ENCODE data around the gene CCSER1.
"Not testable (repeated sequence)": the region's sequence is repeated elsewhere in the genome, so short reads cannot be mapped to it uniquely, and the experiment has no call there.

Gene CCSER1

DNA sequence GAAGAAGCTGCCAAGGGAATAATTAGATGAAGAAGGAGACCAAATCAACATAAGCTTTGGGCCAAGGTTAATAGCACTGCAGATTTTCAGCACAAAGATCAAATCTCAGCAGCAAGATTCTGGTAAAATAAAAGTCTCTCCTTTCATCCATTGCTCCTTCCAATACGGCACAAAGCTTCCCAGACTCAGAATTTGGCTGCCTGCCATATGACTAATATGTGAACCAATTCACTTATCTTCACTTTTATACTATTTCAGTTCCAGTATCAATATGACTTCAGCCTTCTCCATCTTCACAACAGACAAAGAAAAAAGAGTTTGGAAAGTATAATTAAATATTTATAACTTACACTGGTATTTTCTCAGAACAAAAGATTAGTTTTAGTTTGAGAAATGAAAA, 1198.3 kb downstream of the CCSER1 start:
- DNase-seq: peak; percentile 1

DNA sequence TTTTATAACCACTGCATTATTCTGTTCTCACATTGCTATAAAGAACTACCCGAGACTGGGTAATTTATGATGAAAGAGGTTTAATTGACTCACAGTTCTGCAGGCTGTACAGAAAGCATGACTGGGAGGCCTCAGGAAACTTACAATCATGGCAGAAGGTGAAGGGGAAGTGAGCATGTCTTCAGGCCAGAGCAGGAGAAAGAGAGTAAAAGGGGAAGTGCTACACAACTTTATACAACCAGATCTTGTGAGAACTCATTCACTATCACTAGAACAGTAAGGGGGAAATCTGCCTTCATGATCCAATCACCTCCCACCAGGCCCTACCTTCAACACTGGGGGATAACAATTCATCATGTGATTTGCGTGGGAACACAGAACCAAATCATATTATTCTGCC, 1199.0 kb downstream of the CCSER1 start:
- DNase-seq: not testable (repeated sequence)

DNA sequence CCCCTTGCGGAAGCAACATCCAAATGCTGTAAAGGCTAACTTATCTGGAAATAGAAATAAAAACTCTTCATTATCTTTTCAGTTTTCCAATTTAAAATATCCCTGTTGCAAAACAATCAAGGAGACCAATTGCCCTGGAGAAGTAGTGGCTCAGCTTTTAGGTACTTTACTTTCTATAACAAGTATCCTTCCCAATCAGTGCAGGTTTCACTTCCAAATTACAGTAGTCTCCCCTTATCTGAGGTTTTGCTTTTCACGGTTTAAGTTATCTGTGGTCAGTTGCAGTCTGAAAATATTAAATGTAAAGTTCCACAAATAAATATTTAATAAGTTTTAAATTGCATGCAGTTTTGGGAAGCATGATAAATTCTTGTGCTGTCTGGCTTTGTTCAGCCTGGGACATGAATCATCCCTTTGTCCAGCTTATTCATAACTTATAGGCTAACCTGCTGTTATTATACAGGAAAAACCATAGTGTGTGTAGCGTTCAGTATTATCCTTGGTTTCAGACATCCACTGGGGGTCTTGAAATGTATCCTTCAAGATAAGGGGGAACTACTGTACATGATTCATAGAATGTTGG, 1203.5 kb downstream of the CCSER1 start:
- DNase-seq: no peak

DNA sequence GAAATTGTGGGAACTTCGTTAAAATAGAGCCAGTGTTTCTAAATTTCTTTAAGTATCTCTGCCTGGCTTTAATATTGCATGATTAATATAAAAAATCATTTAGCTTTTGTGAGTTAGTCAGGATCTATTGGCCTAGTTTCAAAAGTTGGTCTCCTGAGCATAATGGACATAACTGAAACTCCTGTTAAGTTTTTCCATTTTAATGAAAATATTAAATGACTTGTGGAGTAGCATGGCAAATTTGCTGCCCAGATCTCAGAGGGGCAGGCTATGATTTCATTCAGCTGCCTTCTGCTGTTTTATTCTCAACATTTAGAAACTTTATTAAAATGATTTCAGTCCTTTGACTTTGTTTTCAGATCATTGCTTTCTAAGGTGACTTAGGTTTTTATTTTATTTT, 1213.6 kb downstream of the CCSER1 start:
- no peak for DNase-seq

DNA sequence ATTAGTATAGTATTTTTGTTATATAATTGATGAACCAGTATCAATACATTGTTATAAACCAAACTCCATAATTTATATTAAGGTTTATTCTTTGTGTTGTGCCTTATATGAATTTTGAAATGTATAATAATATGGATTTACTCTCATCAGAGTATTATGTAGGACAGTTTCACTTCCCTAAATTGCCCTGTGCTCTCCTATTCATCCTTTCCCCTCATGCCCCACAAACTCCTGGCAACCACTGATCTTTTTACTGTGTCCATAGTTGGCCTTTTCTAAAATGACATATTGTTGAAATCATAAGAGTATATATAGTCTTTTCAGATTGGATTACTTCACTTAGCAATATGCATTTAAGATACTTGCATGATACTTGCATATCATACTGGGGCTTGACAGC, 1218.4 kb downstream of the CCSER1 start:
- DNase-seq: no peak

DNA sequence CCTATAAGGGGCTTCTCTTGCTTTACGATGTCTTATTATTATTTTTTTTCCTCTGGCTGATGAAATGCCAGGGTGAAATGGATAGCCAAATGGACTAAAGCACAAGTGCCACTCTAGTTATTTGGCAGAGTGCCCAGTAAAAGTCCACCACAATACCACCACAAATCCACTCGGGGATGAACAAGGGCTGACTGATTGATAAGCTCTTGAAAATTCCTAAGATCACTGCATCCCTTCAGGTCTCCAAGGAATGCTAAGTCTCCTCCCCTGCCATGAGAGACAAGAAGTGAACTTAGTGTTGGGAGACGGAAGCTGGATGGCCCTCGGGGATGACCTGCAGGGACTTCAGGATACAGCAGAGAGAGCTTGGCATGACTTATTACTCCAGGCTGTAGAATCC, 1229.3 kb downstream of the CCSER1 start:
- not testable (repeated sequence) for DNase-seq

DNA sequence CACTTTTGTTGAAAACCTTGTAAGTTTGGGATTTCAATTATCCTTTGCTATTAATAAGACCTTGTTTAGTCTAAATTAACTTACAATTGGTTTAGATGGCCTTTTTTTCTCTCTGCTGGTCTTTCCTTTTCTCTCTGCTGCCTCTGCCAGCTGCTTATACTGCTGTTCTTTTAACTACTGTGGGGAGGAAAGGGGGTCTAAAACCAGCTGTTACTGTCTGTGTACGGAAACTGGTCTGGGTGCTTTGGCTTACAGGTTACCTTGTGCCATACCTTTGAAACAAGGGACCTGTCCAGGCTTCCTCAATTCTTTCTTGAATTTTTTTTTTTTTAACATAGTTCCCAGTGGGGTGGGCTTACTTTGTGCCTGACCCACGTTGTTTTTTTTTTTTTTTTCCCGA, 1230.8 kb downstream of the CCSER1 start:
- not testable (repeated sequence) for DNase-seq

DNA sequence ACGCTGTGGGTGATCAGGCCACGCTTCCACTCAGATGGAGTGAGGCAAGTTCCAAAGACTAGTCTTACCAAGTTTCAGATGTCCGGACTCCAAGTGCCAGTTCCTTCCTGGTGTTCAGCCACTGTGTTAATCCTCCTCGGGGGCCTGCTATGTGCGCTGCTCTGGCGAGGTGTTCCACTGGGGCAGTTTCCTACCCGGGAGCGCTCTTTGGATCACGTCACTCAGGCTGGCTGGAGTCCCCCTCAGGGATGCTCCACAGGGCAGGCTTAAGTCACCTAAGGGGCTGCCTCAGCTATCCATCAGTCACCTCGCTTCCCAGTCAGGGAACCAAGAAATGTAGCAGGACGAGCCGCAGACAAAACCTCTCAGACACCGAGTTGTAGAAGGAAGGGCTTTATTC, 1231.4 kb downstream of the CCSER1 start:
- DNase-seq: not testable (repeated sequence)

DNA sequence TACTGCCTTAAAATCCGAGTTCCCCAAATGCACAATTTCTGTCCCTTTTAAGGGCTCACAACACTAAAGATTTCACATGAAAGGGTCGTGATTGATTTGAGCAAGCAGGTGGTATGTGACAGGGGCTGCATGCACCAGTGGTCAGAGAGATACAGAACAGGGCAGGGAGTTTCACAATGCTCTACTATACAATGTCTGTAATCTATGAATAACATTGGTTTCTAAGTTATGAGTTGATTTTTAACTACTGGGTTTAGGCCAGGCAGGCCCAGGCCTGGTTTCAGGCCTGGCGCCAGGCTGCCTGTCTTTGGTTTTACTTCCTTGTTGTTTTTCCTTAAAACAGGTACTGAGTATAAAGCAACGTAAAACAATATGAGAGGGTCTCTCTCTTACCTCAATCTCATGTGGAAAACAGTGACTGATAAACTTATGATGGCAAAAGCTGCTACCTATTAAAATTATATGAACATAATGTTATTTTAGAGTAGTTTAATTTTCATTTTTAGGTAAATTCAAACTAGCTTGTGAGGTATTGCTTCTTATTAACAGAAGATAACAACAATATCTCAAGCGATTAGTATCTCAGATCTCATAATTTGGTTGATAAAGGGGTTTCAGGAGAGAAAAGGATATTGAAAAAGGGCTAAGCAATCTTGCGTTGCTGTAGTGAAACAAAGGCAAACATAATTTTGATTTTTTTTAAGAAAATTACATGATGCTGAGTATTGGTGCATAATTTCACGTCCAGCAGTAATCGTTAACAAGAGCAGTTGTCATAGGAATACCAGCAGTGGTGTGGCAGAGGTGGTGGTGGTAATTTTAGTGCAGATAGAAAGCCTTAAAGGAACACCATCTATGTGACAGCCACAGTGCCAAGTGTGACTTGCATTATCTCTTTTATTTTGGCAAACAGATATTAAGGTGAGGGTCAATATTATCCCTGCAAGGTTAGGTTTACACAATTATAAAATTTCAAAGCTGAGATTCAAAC, 1232.1 kb downstream of the CCSER1 start:
- no peak for DNase-seq

DNA sequence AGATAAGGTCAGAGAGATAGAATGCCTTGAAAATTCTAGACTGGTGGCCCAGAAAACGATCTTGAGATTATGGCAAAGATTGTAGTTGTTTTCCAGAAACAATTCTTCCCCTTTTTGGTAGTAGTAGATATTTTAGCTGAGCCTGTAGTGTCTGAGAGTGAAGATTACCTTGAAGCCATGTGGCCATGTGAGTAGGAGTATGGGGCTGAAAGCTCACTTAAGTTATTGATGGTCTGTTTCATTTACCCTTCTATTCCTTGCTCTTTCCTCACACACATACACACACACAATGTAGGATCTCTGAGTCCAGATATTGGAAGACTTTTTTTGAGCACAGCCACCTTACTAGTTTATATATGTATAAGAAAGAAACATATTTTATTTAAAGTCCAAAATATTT, 1234.9 kb downstream of the CCSER1 start:
- no peak for DNase-seq

DNA sequence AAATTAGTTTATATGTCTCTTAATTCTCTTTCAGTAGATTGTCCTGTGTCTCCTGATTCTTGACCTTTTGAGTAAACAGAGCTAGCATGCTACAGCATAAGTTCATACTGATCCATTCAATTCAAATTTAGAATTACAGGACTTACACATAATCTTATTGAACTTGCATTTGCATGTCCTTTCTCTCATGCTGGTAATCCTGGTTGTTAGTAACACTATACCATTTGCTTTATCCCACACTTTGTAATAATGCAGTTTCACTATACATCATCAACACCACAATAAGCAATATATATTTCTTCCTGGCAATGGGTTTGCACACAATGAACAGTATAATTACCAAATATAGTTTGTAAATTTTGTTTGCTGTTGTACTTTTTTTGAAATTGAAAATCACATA, 1239.4 kb downstream of the CCSER1 start:
- no peak for DNase-seq

DNA sequence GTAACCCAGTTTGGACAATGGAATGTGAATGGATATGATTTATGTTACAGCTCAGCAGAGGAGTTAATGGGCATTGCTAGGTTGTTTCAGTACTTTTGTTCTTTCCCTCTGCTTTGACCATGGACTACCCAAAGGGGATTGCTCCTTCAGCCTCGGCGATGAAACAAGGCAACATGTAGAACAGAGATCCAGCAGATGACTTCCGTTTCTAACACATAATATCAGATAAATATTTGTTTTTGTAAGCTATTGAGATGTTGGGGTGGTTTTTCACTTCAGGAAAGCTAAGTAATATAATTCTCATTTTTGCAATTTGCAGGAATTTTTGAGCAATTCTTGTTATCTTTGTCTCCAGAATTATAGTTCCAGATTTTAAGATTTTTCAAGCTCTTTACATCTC, 1241.9 kb downstream of the CCSER1 start:
- DNase-seq: no peak

DNA sequence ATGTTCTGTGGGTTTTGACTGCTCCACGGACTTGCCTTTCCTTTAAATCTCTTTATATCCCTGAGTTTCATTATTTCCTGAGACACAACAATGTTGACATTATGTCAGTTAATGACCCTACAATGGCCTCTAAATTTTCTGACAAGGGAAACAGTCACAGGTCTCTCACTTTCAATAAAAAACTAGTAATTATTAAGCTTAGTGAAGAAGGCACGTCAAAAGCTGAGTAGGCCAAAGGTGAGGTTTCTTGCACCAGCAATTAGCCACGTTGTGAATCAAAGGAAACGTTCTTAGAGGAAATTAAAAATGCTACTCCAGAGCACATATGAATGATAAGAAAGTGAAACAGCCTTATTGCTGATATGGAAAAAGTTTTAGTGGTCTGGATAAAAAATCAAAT, 1246.4 kb downstream of the CCSER1 start:
- DNase-seq: no peak

DNA sequence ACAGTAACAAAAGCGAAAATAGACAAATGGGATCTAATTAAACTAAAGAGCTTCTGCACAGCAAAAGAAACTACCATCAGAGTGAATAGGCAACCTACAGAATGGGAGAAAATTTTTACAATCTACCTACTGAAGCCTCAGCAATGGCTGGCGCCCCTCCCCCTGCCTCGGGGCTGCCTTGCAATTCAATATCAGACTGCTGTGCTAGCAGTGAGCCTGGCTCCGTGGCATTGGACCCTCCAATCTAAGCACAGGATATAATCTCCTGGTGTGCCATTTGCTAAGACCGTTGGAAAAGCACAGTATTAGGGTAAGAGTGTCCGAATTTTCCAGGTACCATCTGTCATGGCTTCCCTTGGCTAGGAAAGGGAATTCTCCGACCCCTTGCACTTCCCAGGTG, 1278.2 kb downstream of the CCSER1 start:
- DNase-seq: not testable (repeated sequence)

DNA sequence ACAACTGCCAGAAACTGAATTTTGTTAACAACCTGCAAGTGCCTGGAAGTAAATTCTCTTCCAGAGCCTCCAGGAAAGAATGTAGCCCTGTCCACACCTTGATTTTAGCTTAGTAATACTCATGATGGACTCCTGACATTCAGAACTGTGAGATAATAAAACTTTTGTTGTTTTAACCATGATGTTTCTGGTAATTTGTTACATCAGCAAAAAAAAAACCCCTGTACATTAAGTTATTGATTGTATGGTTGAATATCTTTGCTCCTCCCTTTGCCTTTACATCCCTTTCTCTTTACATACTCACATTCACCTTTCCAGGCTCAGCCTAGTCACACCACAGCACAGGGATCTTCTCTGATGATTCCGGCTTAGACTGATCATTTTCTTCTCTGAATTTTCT, 1294.8 kb downstream of the CCSER1 start:
- DNase-seq: no peak

DNA sequence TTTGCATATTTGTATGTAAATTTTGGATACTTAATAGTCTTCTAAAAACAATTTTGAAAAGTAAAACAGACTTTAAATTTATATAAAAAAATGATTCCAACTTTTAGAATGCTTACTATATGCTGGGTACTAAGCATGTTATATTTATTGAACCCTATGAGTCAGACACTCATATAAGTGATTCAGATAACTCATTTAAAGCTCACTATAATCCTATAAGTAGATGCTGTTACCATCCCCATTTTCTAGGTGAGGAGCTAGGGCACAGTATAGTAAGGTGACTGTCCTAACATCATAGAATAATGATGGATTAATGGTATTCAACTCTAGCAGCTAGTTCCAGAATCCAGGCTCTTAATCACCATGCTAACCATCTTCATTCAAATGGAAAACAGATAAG, 1299.5 kb downstream of the CCSER1 start:
- DNase-seq: no peak

DNA sequence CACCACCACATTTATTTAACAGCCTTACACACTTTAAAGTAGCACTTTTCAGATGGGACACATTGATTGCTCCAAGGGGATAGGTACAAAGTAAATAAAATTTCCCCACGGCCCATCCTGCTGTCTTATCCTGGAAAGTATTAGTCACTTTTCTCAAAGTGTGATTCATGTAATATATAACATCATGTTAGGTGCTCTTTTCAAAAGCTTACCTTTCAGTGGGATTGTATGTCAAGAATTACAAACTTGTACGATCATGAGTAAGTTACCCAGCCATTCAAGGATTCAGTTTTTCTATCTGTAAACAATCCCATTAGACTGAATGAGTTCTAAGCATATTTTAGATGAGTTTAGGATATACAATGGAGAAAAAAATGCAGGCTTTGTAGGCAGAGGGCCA, 1300.0 kb downstream of the CCSER1 start:
- DNase-seq: no peak

DNA sequence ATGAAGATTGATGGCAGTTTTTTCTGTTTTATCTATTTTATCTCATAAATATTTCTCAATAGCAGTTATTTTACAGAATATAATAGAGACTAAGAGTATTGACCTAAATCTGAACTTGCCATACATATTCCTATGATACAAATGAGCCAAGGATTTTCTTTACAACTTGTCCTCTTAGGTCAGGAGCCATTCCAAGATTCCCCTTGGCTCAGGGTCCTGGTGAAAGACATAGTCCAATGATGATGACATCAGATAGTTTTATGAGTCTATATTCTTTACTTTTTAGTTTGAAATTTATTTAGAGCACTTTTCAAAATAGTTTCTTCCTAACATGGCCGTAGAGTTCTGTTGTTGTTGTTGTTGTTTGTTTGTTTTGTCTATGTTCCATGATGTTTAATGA, 1307.4 kb downstream of the CCSER1 start:
- DNase-seq: no peak

DNA sequence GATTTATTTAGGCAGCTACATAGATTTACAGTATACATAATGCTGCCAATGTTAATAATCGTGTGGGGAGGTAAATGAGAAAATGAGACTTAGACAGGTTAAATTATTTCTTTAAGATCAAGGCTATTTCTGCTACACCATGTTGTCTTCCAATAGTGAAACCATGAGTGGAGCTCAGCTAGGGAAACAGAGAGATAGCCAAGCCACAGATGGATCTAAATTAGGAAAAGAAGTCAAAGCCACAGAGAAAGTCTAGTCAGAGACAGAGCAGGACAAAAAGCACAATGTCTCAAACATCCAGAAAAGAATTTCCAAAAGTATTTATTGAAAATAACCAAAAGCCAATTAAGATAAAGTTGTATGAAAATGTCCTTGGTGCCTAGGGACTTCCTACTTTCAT, 1309.4 kb downstream of the CCSER1 start:
- DNase-seq: no peak

DNA sequence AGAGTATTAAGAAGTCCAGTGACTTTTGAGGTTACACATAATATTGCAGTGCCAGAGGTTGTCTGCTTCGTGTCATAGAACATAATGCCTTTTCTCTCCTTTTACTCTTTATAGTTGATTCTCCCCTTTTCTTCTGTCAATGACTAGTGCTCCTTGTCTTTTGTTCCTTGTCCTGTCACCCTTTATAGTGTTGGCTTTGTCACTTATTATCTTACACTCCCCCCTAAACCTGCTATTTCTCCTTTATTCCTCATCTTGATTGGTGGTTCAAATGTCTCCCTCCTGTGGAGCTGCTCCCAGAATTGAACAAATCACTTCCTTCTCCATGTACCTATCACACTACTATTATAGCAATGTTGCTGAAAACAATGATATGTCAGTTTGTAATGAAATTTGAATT, 1320.0 kb downstream of the CCSER1 start:
- DNase-seq: no peak

DNA sequence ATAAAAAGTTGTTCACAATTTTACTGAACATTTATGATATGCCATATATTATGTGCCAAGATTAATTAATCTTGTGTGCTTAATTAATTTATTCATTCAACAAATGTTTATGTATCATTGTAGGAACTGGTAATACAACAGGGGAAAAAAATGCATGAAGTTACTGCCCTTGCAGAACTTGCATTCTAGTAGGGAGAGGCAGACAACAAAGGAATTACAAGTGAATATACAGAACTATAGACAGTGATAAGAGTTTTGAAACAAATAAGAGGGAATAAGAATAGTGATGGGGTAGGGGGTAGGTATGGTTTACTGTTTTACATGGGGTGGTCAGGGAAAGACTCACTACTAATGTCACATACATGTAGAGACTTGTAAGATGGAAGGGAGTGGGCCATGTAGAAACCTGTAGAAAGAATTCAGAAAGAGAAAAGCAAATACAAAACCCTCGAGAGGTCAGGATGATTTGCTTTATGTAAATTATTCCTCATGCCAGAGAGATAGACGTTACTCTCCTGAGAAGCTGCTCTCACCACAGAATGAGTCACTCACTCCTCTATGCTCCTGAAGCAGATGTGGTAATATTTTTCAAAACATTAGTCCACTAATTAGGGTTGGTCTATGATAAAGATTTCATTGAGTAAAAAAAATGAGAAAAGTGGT, 1321.6 kb downstream of the CCSER1 start:
- DNase-seq: no peak

DNA sequence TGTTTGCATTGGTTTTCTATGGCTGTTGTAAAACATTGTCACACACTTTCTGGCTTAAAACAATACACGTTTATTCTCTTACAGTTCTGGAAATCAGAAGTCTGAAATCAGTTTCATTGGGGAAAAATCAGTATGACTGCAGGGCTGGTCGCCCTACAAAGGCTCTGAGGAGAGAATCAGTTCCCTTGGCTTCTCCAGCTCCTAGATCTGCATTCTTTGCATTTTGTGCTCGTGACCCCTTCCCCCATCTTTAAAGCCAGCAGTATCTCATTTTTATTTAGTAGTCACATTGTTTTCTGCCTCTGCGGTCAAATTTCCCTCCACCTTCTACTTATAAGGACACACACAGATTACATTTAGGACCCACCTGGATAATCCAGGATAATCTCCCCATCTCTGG, 1326.9 kb downstream of the CCSER1 start:
- DNase-seq: no peak

DNA sequence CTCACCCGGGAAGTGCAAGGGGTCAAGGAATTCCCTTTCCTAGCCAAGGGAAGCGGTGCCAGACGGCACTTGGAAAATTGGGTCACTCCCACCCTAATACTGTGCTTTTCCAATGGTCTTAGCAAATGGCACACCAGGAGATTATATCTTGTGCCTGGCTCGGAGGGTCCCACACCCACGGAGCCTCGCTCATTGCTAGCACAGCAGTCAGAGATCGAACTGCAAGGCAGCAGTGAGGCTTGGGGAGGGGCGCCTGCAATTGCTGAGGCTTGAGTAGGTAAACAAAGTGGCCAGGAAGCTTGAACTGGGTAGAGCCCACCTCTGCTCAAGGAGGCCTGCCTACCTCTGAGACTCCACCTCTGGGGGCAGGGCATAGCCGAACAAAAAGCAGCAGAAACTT, 1335.4 kb downstream of the CCSER1 start:
- DNase-seq: not testable (repeated sequence)

DNA sequence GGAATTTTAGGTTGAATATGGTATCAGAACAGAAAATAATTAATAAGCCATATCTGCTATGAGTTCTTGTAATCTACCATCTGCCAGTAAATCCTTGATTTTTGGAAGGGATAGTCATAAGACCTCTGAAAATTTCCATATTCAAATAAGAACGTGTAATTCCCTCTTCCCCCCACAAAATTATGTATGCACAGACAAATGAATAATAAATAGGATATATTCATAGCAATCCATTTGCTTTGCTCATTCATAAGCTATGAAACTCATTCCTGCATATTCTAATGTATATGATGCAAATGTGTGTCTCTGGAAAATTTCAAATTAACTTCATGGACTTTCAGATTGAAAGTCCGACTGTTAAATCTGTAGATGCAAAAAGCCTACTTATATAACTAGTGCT, 1343.5 kb downstream of the CCSER1 start:
- DNase-seq: no peak

All from hematopoietic multipotent progenitor cell treated with erythropoietin and hydrocortisone succinate and interleukin-3 and kit ligand, for 8 days (in vitro differentiated cells).